Pulmonary artery endothelial cell (primary cell): Measurements from ENCODE around the gene ADAMTS2. TPM values are rescaled to one million over a fixed set of nuclear protein-coding genes. Genes with fewer than 3 reads are reported as not detected.

Experiments used
- DNase-seq: peaks from one replicate; pipeline ENCODE4 v3.0.0-alpha.2; 2011; ENCODE audit warnings: low read depth, low spot score
- total RNA-seq: library from RNA; depleted of rRNA; stranded (reverse); fragments of >200 nt; gene quantifications from 2 replicates; pipeline ENCODE4 v1.2.3, GENCODE V29; 2014

ADAMTS2 gene
- total RNA-seq, 1 donor from 2014 or later = not detected

GRCh38 chr5:179234563-179235135 is 110.6 kb downstream of the ADAMTS2 start:
- no peak for DNase-seq

DNA sequence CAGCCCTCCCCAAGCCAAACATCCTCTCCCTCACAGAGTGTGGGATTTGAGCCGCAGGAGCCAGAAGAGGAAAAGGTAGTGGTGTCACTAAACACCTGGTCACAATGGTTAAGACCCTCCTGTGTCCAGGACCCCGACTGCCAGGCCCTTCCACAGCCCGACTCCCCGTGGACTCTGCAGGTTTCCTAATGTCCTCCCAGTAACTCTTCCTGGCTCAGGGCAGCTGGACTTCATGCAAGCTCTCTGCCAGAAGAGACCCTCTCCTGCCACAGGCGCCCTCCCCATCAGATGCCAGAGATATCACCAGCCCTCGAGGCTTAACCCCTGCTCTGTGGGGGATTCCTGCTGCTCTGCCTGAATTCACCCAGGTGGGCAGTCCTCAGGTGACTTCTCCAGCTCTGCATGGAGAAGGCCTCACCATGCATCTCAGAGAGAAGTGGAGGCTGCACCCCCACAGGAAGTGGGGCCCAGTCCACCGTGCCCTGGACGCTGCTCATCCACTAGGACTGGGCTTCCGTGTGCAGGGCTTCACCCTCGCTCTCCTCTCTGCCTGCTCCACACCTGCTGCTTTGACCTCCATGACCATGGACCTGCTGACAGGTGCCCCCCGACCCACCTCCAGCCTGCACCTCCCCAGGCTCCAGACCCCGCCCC is 111.2 kb downstream of the ADAMTS2 start:
- no peak for DNase-seq

DNA sequence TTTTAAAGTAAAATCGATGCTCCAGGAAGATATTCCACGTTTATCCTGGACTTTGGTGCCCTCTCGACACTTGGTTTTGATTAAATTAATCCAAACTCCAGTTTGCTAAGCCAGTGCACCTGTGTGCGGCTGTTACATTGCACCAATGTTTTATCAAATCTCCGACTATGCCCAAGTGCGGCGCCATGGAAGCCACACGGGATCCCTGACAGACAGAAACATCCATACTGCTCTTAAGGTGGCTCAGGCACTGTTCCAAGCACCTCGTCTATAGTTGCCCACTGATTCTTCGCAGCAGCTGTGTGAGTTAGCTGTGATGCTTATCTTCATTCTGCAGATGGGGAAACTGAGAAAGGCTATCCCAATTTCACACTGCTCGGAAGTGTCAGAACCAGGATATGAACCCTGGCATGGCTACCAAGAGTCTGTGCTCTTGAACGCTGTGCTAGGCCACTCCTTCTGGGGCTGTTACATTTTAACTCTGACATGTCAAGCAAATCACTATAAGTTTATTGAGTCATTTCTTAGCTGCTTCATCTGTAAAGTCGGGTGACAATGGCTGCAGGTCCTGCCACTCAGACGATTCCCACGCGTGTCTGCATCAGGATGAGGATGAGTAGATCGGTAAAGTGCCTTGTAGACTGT is 113.0 kb downstream of the ADAMTS2 start:
- no peak for DNase-seq

GRCh38 chr5:179231309-179231708 is 114.0 kb downstream of the ADAMTS2 start:
- DNase-seq = no peak

GRCh38 chr5:179230061-179230461 is 115.2 kb downstream of the ADAMTS2 start:
- no peak for DNase-seq

DNA sequence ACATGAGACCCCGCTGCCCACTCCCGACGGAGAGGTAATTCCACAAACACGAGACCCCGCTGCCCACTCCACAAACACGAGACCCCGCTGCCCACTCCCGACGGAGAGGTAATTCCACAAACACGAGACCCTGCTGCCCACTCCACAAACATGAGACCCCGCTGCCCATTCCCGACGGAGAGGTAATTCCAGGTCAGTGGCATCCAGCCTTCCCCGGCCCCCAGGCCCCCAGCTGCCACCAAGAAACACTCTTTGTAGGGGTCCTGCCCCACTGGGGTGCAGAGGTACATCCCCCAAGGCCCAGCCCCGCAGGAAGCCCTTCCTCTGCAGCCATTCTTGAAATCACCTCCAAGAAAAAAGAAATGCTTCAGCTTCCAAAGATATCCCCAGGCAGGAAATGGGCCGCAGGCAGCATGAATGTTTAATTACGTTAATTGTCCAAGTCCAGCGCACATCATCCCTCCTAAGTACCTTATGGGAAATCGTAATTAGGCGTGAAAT is 115.9 kb downstream of the ADAMTS2 start:
- no peak for DNase-seq

- DNase-seq = no peak
Observed at GRCh38 chr5:179228341-179229121, 116.7 kb downstream of the ADAMTS2 start.

DNA sequence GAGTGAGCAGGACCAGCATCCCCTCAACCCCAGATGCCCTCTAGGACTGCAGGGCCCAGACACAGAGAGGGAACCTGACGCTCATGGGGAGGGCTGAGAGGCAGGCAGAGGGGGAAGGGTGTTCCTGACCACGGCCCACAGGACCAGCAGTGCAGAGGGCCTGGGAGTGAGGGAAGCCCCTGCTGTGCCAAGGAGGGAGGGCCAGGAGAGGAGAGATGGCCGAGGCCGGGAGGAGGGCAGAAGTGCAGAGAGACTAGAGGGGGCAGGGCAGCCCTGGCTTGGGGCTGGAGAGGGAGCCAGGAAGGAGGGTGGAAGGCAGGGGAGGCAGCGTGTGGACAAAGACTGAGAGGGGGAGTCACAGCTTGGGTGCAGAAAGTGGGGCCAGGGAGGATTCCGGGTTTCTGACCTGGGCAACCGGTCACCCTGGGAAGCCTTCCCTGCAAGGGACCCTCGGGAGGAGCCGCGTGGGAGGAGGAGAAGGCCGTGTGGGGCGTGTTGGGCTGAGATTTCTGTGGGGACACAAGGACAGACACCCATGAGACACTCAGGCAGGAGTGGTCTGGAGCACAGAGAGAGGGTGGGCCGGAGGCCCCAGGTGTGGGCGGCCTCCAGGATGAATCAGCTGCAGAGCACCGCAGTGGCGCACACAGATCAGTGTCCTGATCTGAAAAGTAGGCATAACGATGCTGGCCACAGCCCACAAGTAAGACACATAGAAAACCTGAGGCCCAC is 117.5 kb downstream of the ADAMTS2 start:
- no peak for DNase-seq

DNA sequence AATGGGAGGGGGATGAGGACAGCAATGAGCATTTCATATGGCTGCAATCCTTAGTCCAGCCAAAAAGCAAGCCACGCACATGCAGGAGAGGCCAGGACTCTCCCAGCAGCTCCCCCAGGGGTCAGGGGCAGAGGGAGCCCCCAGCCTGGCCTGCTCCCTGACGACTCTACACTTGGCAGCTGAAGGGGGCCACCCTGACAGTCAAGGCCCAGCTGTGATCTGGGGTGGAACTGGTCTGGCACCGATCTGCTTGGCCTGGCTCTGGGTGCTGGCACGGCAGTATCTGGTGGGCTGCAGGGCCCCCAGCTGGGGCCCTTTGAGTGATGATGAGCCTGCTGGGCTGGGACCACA is 118.1 kb downstream of the ADAMTS2 start:
- DNase-seq = no peak

DNA sequence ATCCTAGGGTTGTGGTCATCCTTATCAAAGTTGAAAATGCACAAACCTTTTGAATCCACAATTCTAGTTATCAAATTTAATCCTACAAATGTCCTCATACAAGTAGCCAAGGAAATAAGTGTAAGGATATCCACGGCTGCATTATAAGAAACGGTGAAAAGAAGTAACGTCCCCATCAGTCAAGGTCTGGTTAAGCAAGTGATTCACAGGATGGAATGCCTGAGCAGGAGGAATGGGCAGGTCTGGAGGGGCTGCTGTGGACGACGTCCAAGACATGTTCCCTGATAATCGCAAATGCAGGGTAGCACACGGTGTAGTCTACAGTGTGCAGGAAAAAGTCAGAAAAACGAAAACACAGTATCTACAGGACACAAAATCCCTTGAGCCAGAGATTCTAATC is 118.6 kb downstream of the ADAMTS2 start:
- DNase-seq = no peak

DNA sequence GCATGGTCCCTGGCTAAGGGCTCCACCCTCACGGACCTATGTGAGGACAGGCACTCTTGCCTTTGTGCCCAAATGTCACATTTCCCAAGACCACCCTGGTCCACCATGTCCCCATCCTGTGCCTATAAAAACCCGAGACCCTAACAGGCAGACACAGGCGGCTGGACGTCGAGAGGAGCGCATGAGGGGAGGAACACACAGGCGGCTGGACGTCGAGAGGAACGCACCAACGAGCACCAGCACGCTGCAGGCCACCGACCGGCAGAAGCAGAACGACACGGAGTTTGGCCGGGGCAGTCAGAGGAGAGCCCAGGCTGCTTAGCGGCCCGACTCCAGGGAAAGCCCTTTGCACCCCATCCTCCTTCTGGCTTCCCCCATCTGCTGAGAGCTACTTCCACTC is 119.9 kb downstream of the ADAMTS2 start:
- no peak for DNase-seq

DNA sequence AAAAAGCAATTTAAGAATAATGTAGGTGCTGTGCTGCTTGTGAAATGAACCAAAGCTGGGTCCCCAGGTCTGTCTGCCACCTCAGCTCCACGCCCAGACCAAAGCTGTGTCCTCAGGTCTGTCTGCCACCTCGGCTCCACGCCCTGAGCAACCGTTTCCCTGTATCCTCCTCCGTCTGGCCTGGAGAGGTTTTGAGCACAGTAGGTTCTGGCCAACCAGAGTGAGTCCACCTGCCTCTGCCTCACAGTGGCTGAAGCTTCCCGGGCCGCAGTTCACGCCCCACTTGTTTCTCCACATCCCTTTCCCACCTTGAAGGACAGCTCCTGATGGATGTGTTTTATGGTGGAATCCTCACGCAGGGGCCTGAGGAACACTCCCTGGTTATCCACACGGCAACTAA is 120.5 kb downstream of the ADAMTS2 start:
- no peak for DNase-seq

- no peak for DNase-seq
Observed at GRCh38 chr5:179223961-179224360, 121.3 kb downstream of the ADAMTS2 start.

- DNase-seq = no peak
Observed at GRCh38 chr5:179223528-179223927, 121.7 kb downstream of the ADAMTS2 start.

DNA sequence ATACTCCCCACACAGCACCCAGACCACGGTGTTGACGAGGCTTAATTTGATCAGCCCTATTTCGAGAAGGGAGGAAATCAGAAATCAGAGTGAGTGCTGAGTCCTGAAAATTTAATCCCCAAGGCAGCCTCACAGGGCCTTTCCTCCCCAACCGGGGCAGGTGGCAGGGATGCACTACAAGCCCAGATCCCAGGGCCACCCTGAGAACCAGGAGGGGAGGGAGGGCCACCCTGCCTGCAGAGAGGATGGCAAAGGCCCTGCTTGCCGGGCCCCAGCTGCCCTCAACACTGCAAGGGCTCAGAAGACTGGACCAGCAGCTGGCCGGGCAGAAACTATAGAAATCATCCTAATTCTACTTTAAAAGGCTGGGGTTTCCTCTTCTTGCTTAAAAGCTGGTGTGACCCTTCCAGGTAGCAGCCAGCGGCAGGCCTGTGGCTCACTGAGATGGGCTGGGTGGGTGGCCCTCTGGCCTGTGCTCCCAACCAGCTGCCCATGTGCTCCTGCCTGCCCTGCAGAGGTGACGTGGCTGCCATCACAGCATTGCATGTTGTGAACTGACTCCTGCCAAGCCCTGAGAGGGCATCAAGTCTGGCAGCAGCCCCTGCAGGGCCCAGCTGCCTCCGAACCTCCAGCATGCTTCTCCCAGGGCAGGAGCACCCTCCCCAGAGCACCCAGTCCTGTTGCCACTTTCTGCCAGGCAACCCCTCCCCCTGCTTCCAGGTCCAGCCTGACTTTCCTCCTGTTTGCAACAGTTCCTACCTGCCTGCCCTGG is 122.8 kb downstream of the ADAMTS2 start:
- no peak for DNase-seq

DNA sequence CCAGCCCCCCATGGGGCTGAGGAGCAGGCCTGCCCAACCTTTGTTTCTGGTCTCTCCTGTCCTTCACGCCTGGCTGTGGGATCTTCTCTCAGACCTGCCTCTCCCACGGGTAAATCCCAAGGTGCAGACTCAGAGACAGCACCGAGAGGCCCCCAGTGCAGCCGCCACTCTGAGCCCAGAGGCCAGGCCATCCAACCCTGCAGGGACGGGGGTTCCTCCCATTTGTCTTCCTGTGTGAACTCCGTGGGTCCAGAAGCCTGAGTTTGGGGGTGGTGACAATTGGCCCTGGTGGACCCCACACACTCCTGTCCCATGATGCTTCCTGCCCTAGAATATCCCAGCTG is 123.4 kb downstream of the ADAMTS2 start:
- DNase-seq = no peak

DNA sequence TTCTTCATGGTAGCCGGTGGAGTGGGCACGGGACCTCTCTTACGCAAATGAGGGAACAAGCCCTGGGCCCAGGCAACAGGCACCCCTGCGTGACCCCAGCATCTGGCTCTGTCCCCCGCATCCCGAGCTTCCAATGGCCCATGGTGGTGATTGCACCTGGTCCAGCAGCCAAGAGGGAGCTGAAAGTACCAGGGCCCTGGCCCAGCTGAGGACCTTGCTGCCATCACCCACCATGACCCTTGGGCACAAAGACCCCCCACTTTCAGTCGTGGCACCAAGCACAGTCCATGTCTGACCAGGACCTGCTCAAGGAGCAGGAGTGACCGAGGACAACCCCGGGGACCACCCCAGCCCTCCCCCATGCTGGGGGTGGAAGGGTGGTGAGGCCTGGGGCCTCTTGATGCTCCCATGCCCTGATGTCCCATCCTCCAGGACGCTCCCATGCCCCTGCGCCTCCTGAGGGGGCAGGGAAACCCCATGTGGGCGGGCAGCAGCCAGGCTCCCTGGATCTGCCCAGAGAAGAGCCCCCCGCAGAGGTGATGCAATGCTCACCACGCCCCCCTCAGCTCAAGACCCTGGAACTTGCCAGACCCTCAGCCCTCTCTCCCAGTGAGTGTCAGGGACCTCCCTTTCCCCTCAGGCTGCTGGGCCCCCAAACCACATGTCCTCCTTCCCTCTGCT is 123.9 kb downstream of the ADAMTS2 start:
- DNase-seq = no peak

- DNase-seq = no peak
Observed at GRCh38 chr5:179220716-179221115, 124.5 kb downstream of the ADAMTS2 start.

DNA sequence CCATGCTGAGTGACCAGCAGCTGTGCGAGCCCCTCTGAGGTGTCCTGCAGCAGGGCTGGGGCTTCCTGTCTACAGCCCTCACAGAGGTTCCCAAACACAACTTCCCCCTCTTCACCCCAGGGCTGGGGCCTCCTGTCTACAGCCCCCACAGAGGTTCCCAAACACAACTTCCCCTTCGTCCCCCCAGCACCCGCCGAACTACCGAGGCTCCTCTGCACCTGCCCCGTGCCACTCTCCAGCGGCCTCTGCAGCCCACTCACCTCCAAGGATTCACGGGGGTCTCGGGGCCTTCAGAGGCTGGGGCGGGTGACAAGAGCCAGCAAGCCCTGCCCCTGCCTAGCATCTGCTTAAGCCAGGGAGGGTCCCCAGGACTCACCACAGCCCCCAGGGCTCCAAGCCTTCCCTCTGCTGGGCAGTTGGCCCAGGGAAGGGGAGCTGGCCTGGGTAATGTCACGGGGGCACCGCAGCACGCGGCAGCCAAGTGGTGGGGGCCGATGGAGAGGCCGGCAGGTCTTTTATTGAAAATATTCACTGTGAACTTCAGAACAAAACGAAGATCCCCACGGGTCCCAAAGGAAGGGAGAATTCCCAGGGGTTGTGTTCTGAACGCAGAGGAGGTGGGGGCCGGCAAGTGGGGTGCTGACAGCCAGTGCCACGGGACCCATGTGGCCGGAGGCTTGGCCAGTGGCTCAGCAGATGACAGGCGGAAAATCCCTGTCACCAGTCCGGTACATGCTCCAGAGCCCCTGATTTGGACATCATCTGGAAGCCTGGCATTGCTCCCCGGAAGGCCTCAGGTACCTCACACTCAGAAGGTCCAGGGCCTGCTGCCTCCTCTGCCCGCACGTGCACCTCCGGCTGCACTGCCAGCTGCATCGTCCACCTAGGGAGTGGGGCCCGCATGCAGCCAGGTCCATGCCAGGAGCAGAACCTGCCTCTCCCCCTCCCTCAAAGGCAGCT is 125.3 kb downstream of the ADAMTS2 start:
- no peak for DNase-seq
